HL-60 (cell line): ENCODE measurements around the gene OSBPL3.

Source experiments
- CTCF ChIP-seq: IDR thresholded peaks from one replicate; pipeline ENCODE4 v1.5.1; 2011; ENCODE audit warnings: low read length, control low read depth, inconsistent platforms; ENCODE audit not compliant: insufficient read depth
- REST ChIP-seq: IDR thresholded peaks from 2 replicates; pipeline ENCODE4 v1.6.1; 2012; ENCODE audit warnings: low read depth; ENCODE audit not compliant: insufficient replicate concordance

- TF ChIP-seq CTCF (no peak), REST (no peak)
Measured at GRCh38 chr7:24764011-24764410, 216.0 kb downstream of the OSBPL3 start.
